GM21786 (cell line): ENCODE measurements around the gene PCSK4.
"Not testable (repeated sequence)": the region's sequence is repeated elsewhere in the genome, so short reads cannot be mapped to it uniquely, and the experiment has no call there.

Source experiments
- ATAC-seq: cut with Tn5 transposase; IDR thresholded peaks from one replicate; pipeline ENCODE4 v1.9.1; 2021; ENCODE audit not compliant: unreplicated experiment

The PCSK4 gene

DNA sequence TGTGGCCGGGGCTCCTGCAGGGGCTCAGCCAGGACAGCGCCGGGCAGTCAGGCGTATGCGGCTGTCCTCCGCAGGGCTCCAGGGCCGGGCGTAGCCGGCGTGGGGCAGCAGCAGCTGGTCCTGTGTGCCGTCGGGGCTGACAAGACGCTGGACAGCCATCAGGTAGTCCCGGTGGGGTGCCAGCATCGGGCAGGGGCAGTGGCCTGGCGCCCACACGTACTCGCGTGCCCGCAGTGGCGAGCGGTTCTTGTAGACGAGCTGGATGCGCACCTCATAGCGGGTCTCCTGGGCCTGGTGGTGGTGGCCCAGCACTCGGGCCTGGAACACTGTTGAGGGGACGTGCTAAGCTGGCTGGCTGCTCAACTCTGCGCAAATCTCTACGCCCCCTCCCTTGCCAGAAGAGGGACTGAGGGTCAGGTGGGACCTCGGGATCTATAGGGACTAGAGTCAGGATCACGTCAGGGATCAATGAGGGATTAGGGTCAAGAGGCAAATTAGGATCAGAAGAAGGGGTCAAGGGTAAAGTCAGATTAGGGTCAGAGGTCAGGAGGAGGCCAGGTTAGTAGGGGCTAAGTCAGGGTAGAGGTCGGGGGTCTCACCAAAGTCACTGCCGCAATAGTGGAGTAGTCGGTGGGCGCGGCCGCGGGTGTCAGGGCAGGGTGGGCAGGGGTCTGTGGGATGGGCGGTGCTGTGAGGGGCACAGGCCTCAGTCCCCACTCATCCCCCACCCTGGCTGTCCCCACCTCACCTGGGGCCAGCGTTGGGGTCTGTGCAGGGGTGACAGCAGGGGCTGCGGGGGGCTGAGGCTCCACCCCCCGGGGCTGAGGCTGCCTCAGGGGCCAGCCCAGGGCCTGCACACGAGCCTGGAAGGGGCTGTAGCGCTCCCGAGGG lies 16.1 kb upstream of the PCSK4 start:
- no peak for ATAC-seq

DNA sequence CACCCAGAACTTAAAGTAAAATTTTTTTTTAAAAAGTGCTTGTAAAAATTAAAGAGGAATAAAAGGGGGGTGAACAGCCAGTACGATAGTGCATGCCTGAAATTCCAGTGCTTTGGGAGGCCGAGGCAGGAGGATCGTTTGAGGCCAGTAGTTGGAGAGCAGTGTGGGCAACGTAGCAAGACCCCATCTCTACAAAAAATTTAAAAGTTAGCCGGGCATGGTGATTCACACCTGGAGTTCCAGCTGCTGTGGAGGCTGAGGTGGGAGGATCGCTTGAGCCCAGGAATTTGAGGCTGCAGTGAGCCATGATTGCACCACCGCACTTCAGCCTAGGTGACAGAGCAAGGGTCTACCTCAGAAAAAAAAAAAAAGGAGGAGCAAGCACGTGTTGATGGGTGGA lies 14.9 kb upstream of the PCSK4 start:
- ATAC-seq = no peak

DNA sequence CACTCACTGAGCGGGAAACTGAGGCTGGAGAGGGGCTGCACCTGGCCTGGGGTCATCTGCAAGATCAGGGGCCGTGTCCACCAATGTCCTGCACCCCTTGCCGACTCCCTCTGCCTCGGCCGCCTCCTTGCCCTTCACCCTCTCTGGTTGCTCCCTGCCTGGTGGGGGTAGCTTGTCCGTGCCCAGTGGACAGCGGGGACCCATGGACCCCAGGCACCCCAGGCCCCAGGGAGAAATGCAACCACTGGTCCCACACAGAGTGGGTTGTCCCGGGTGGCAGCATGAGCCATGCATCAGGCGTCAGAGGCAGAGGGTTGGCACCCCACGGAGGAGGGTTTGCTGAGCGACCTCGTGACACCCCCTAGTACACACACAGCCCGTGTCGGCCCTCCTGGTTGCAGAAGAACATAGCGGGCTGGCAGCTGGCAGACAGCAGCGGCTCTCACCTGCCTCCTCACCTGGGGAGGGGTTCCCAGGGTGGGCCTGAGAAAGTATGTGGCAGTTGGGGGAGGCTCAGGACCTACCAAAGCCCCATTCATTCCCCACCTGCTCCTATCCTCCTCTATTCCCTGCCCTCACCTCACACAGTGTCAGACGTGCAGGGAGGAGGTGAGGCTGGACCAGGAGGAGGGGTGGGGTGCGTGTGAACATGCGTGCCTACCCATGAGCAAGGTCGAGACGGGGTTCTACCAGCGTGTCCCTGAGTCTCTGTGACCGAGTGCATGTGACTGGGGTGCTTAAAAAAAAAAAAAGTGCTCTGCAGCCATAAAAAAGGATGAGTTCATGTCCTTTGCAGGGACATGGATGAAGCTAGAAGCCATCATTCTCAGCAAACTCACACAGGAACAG lies 14.0 kb upstream of the PCSK4 start:
- ATAC-seq = no peak

DNA sequence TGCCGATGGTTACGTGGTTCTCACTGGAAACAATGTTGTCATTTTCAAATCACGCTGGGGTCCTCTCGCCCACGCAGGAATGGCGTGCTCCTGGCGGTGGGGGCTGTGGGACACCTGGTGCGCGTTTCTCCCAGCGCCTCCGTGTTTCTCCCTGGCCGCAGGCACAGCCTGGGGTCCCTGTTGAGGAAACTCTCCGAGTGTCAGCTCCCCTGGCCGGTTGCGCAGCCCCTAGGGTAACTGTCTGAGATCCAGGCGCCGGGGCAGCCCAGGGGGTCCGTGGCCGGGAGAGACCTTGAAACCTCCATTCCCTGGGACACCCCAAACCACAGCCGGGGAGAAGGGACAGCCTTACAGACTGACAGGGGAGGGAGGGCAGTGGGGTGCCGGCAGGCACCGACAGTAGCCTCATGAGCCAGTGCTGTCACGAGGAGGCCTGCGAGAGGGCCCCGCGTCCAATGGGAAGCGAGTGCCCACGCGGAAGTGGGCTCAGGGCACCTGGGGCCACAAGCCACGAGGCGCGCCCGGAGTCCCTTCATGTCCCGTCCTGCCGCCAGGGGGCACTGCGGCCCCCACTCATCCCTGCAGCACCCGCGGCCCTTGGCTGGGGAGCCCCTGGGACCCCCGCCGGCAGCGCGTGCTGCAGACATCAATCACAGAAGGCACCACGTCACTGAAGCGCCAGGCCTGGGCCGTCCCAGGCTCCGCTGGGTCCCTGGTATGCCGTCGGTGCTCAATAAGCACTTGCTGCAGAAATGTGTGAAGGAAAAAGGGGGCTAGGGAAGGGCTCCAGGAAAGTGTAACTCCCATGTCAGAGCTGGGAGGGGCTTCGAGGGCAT lies 13.2 kb upstream of the PCSK4 start:
- no peak for ATAC-seq

DNA sequence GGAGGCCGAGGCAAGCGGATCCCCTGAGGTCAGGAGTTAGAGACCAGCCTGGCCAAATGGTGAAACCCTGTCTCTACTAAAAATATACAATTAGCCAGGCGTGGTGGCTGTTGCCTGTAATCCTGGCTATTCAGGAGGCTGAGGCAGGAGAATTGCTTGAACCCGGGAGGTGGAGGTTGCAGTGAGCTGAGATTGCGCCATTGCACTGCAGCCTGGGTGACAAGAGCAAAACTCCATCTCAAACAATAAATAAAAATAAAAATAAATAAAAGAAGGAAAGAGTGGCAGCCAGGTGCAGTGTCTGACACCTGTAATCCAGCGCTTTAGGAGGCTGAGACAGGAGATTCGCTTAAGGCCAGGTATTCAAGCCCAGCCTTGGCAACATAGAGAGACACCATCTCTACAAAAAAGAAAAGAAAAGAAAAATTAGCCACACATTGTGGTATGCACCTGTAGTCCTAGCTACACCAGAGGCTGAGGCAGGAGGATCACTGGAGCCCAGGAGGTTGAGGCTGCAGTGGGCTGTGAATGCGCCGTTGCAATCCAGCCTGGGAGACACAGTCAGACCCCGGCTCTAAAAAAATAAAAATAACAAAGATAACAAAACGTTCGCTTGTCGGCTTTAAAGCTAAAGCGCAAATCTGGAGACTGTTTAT lies 12.4 kb upstream of the PCSK4 start:
- ATAC-seq = no peak

DNA sequence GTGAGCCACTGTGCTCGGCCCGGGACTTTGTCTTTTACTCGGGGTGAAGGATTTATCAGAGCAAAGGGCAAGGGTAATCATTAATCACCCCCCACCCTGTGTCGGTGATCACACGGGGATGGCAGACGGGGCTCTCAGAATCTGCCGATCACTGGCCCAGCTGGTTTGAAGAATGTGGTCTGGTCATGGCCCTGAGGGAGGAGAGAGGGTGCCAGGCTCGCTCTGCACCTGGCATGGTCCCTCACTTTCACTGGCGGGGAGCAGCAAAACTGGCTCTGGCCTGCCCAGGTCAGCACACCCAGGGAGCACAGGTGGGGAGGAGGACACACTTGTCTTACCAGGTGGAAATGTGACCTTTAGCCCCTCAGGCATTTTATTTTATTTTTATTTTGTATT lies 11.0 kb upstream of the PCSK4 start:
- no peak for ATAC-seq

DNA sequence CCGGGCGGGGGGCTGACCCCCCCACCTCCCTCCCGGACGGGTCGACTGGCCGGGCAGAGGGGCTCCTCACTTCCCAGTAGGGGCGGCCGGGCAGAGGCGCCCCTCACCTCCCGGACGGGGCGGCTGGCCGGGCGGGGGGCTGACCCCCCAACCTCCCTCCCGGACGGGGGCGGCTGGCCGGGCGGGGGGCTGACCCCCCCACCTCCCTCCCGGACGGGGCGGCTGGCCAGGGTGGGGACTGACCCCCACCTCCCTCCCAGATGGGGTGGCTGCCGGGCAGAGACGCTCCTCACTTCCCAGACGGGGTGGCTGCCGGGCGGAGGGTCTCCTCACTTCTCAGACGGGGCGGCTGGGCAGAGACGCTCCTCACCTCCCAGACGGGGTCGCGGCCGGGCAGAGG lies 9.1 kb upstream of the PCSK4 start:
- ATAC-seq = not testable (repeated sequence)

DNA sequence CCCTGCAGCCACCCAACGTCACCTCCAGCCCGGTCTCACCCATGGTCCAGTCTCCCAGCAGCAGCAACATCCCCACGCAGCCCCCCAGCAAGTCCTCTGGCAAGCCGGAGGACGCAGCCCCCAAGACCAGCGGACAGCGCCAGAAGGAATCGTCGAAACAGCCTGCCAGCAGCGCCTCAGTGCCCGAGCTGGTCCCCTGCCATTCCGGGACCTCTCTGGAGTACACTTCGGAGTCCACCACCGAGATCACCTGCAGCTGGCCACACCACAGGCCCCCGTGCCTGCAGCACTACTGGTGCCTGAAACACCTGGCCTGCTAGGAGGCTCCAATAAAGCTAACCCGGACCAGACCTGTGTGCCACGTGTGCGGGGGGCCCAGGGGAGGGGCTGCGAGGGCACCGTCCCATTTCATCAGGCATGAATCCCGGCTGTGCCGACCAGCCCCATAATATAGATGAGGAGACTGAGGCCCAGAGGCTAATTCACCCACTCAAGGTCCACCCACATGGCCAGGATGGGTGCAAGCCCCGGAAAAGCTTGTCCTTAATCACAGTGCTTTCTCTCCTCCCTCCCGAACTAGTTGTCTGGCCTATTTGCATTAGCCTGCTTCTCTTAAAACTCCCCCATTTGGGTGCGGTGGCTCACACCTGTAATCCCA lies 7.6 kb upstream of the PCSK4 start:
- ATAC-seq = no peak

DNA sequence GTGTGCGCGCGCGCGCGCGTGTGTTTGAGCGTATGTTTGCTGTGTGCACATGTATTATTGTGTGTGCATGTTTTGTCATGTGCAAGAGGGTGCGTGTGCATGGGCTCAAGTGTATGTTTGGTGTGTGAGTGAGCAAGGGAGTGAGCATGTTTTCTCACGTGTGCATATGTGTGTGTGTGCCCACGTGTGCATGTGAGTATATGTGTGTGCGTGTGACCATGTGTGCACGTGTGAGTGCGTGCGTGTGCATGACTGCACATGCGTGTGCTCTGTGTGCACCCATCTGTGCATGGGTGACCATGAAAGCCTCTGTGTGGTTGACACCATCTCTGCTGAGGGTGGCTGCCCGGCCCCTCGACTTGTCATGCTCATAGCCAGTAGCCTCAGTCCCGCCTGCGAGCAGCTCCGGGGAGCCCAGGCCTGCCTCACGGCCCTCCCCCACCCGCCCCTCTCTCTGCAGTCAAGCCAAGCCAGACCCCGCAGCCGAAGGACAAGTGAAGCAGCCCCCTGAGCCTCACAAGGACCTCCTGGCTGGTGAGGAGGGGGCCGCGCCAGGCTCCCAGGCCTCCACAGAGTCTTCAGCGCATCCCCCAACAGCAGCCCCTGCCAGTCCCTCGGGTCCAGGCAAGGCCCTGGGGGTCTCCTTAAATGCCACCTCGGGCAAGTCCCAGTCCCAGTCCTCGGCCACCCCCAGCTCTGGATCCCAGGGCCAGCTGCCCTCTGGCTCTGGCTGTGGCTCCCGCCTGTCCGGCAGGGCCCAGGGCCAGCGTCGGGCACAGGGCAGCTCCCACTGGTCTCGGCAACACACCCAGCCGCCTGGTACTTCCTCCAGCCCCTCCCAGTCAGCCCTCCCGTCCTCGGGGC lies 6.8 kb upstream of the PCSK4 start:
- no peak for ATAC-seq

DNA sequence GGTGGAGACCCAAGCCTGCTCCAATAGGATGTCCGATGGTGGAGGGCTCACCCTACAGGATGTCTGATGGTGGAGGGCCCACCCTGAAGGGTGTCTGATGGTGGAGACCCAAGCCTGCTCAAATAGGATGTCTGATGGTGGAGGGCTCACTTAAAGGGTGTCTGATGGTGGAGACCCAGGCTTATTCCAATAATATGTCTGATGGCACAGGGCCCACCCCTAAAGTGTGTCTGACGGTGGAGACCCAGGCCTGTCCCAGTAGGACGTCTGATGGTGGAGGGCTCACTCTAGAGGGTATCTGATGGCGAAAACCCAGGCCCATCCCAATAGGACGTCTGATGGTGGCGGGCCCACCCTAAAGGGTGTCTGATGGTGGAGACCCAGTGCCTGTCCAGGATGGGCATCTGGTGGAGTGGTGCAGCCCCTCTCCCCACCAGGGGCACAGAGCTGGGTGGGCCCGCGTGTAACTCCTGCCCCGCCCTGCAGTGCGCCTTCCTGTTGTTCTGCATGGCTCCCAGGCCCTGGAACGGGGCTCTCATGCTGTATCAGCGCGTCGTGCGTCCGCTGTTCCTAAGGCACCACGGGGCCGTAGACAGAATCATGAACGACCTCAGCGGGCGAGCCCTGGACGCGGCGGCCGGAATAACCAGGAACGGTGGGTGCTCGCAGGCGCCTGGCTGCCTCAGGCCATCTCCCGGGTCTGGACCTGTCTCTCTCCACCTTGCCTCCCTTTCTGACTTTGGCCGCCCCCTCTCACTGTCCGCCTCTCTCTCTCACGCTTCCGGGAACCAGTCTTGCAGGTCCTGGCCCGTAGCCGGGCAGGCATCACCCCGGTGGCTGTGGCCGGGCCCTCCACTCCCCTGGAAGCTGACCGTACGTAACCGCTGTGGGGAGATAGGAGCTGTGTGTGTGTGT lies 5.9 kb upstream of the PCSK4 start:
- no peak for ATAC-seq

DNA sequence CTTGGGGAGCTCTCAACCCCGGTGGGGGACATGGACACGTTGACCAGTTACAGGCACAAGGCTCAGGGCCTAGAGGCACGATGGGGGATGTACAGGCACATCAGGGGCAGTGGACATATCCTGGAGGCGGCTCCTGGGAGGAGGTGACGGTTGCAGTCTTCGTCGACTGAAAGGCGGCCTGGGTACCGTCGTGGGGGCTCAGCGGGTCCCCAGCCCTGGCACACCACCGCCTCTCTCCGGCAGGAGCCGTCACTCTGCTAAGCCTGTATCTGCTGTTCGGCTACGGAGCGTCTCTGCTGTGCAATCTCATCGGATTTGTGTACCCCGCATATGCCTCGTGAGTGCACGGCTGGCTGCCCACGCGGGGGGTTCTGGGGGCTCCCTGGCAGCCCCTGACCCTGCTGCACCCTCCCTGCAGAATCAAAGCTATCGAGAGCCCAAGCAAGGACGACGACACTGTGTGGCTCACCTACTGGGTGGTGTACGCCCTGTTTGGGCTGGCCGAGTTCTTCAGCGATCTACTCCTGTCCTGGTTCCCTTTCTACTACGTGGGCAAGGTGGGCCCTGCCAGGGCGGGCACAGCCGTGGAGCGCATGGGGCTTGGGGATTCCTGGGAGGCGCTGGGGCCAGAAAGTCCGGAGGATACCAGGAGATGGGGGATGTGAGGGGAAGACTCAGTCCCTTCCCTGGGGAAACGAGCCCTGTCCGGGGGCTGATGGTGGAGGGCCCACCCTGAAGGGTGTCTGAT lies 5.1 kb upstream of the PCSK4 start:
- no peak for ATAC-seq

DNA sequence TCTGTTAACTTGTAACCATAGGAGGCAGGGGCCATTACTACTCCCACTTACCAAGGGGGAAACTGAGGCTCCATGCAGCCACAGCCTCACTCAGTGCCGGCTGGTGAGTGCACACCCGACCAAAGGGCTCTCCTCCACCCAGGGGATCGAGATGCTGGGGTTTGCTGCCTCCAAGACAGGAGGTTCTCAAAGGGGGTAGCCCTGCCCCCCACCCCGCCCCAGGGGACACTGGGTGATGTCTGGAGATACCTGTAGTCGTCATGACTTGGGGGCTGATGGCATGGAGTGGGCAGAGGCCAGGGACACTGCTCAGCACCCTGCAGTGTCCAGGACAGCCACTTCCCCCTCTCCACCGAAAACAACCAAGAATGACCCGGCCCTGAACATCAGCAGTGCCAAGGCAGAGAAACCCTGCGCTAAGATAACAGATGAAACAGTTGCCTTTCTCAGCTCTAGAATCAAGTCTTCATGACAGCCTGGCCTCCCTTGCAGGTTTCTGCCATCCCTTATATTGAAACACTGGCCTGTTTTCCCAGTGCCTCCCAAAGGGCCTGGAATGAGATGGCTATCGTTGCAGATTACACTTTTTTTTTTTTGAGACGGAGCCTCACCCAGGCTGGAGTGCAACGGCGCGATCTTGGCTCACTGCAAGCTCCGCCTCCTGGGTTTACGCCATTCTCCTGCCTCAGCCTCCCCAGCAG lies 4.1 kb upstream of the PCSK4 start:
- ATAC-seq = no peak

DNA sequence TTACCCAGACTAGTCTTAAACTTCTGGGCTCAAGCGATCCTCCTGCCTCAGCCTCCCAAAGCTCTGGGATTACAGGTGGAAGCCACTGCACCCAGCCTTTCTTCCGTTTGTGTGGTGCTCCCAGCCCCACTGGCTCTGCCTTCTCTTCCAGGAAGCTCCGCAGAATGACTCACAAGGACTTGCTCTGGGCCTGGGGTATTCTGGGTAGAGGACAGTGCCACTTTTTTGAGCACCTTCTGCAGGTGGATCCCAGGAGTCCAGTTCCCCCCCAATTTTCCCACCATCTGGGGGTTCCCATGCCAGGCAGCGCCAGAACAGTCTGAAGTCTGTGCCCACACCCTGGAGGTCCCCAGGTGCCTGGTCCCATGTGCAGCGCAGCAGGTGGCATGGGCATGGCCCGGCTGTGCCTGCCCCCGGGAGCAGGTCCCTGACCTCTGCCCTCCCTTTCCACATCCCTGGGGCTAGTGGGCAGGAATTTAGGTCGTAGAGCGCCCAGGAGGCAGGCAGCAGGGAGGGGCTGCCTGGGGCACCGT lies 2.4 kb upstream of the PCSK4 start:
- ATAC-seq = no peak

DNA sequence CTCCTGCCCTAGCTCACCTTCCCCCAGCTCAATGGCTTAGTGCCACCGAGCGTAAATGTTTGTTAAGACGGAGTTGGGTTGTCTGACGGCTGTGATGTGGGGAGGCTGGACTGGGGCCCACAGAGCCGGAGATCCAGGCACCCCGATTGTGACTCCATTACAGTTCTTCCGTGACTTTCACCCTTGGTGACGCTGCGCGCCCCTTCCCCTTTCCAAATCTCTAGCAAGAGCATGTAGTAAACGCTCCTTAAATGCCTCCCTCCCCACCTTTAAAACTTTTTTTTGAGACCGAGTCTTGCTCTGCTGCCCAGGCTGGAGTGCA lies 1.7 kb upstream of the PCSK4 start:
- no peak for ATAC-seq

DNA sequence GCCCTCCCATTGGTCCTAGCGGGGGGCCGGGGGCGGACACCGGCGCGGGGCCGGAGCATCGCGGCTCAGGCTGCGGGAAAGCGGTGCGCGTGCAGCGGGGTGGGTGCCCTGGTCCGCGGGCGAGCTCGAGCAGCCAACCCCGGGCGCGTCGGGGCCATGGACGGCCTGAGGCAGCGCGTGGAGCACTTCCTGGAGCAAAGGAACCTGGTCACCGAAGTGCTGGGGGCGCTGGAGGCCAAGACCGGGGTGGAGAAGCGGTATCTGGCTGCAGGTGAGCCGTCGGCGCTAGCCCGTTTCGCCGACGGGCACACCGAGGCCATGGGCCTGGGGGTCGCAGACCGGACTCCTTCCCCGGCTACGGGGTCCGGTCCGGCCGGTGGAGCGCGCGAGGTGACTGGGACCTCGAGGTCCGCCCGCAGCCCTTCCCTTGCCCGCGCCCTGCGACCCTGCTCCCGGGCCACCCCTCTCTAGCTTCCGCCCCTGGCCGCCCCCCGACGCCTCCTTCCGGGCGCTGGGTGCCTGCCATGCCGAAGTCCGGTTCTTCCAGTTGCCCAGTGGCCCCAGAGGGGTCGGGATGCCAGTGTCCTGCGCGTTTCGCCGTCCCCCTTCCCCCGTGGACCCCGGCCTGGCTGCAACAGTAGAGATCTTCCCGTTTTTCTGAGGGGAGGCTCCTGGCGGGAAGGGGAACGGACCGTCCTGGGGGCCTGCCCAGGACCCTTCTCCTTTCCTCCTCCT lies 1.1 kb upstream of the PCSK4 start, which contains the start of gene REEP6:
Gene REEP6 (plus strand): TSS at position 68 of the 735 bp plus-strand sequence. CDS start 89 bp downstream, at position 157.
- ATAC-seq = no peak
